ENCODE data around the gene CAMSAP3. TPM values are rescaled to one million over a fixed set of nuclear protein-coding genes. Genes with fewer than 3 reads are reported as not detected.

CAMSAP3 gene
- total and polyA plus RNA-seq, 2 donors (not counting 1 experiment from before 2014, with no cell fraction given) = 1.0 to 1.3 TPM

DNA sequence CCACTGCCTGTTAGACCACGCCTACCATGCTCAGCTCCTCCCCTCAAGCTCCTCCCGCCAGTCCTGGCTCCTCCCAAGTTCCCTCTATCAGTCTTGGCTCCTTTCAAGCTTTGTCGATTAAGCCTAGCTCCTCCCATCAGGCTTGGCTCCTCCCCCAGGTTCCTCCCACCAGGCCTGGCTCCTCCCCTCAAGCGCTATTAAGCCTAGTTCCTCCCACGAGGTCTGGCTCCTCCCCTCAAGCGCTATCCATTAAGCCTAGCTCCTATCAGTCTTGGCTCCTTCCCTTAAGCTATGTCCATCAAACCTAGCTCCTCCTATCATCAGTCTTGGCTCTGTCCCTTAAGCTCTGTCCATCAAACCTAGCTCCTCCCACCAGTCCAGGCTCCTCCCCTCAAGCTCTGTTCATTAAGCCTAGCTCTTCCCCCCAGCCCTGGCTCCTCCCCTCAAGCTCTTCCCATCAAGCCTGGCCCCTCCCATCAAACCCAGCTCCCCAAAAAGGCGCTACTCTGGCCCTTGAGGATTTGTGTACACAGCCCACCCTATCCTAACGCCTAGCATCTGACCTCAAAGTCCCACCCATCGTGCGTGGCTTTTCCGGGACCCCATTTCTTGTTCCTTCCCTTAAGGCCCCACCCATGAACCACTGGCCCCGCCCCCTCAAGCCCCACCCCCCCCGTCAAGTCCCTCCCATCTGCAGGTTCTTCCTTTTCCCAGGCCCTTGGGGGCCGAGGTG is 10.0 kb downstream of the CAMSAP3 start:
- DNase-seq = peak; percentile 52
- no peaks in the 10 kb centered on the region for H3K36me3 ChIP-seq (replicated peaks in 1 of 2; ENCODE audit: control extremely low read depth in 1 of 2, control insufficient read depth in 1 of 2, extremely low read depth in 1 of 2, insufficient read depth in 2 of 2, low read length in 1 of 2)
- H3K4me2 ChIP-seq (replicated peaks; ENCODE audit: low read depth, low read length, poor library complexity, severe bottlenecking) = no peak overlapping the region
- H3K9me3 ChIP-seq (ENCODE audit: control extremely low read depth in 1 of 3, control insufficient read depth in 2 of 3, insufficient read depth in 1 of 3, low read length in 2 of 3) = peaks cover 0 to 9% (median 0%) of the 10 kb centered on the region in 3 donors
- no peak overlapping the region for H3K27ac ChIP-seq (ENCODE audit: low read length in 2 of 2)
- Mint-ChIP-seq H3K4me3 (no peak overlapping the region), H3K4me1 (no peaks in the 10 kb centered on the region), H3K27me3 (peaks cover 14% of the 10 kb centered on the region), H3K27ac (no peak overlapping the region), H3K9me3 (ENCODE audit: insufficient read depth) (no peaks in the 10 kb centered on the region)
- peaks cover 0 to 23% (median 0%) of the 10 kb centered on the region in 4 experiments for H3K27me3 ChIP-seq (replicated peaks in 1 of 4; ENCODE audit: control extremely low read depth in 1 of 4, control insufficient read depth in 3 of 4, insufficient read depth in 4 of 4, low read length in 3 of 4)
- intact Hi-C loops (cut with micrococcal nuclease) = no loop called here
- ChIA-PET POLR2A (interaction anchor here (0.5 to 0.7 kb wide), 3 partner anchors 240 to 1289 kb away, joined by 3 to 5 read pairs (median 3); no protein-coding TSS in a partner anchor), CTCF (no interaction called here)
- TF ChIP-seq CTCF (IDR thresholded peaks at IDR 0.05) (no peak), EZH2 (IDR thresholded peaks at IDR 0.05; ENCODE audit: borderline replicate concordance, insufficient read depth, low read depth, low read length, poor library complexity, severe bottlenecking) (no peak)
- no peaks in the 10 kb centered on the region for H3K79me2 ChIP-seq (ENCODE audit: control insufficient read depth, insufficient read depth, low read length)
- H3K4me3 ChIP-seq (ENCODE audit: control extremely low read depth in 1 of 5, extremely low read depth in 1 of 5, insufficient read depth in 1 of 5, low read depth in 2 of 5, low read length in 4 of 5) = no peak overlapping the region
- H4K20me1 ChIP-seq (ENCODE audit: control insufficient read depth, insufficient read depth, low read length, poor library complexity, severe bottlenecking) = no peaks in the 10 kb centered on the region
- 75% methylated on average over 12 of the region's 14 CpGs for WGBS (ENCODE audit: insufficient coverage)
- ATAC-seq (ENCODE audit: low read depth) = no peak
- H2AFZ ChIP-seq (ENCODE audit: insufficient read depth, low read depth, low read length, poor library complexity, severe bottlenecking) = no peak overlapping the region
- no peak overlapping the region for H3K9ac ChIP-seq (ENCODE audit: low read length)
- H3K4me1 ChIP-seq (ENCODE audit: control insufficient read depth in 2 of 2, insufficient read depth in 2 of 2, low read length in 2 of 2) = no peaks in the 10 kb centered on the region

DNA sequence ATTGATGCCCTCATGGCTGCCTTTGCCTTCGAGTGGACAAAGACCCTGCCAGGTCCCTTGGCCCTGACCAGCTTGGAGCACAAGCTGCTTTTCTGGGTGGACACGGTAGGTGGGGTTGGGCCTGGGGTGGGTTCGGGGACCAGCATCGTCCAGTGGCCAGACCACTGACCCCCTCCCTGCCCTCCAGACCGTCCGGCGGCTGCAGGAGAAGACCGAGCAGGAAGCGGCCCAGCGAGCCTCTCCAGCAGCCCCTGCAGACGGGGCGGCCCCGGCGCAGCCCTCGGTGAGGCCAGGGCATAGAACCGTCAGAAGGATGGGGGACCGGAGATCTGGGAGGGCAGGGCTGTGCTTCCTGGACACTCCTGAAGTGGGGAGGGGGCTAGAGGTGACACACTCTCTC is 10.6 kb downstream of the CAMSAP3 start:
- H3K36me3 ChIP-seq (replicated peaks in 1 of 2; ENCODE audit: control extremely low read depth in 1 of 2, control insufficient read depth in 1 of 2, extremely low read depth in 1 of 2, insufficient read depth in 2 of 2, low read length in 1 of 2) = no peaks in the 10 kb centered on the region
- H3K27me3 ChIP-seq (replicated peaks in 1 of 4; ENCODE audit: control extremely low read depth in 1 of 4, control insufficient read depth in 3 of 4, insufficient read depth in 4 of 4, low read length in 3 of 4) = peaks cover 0 to 23% (median 0%) of the 10 kb centered on the region in 4 experiments
- H3K27ac ChIP-seq (ENCODE audit: low read length in 2 of 2) = no peak overlapping the region
- WGBS (ENCODE audit: insufficient coverage) = 97% methylated on average over 16 of the region's 17 CpGs
- ATAC-seq (ENCODE audit: low read depth) (no peak), DNase-seq (peak; percentile 16)
- H3K4me1 ChIP-seq (ENCODE audit: control insufficient read depth in 2 of 2, insufficient read depth in 2 of 2, low read length in 2 of 2) = no peaks in the 10 kb centered on the region
- Mint-ChIP-seq H3K27me3 (peaks cover 14% of the 10 kb centered on the region), H3K27ac (no peak overlapping the region), H3K4me3 (no peak overlapping the region), H3K4me1 (no peaks in the 10 kb centered on the region), H3K9me3 (ENCODE audit: insufficient read depth) (no peaks in the 10 kb centered on the region)
- no peak overlapping the region for H3K4me3 ChIP-seq (ENCODE audit: control extremely low read depth in 1 of 5, extremely low read depth in 1 of 5, insufficient read depth in 1 of 5, low read depth in 2 of 5, low read length in 4 of 5)
- TF ChIP-seq CTCF (IDR thresholded peaks at IDR 0.05) (no peak), EZH2 (IDR thresholded peaks at IDR 0.05; ENCODE audit: borderline replicate concordance, insufficient read depth, low read depth, low read length, poor library complexity, severe bottlenecking) (no peak)
- POLR2A ChIA-PET = interaction anchor here (0.5 to 0.7 kb wide), 2 partner anchors 466 to 1290 kb away, joined by 3 to 5 read pairs; no protein-coding TSS in a partner anchor
- no peaks in the 10 kb centered on the region for H3K79me2 ChIP-seq (ENCODE audit: control insufficient read depth, insufficient read depth, low read length)
- H3K4me2 ChIP-seq (replicated peaks; ENCODE audit: low read depth, low read length, poor library complexity, severe bottlenecking) = no peak overlapping the region
- no peaks in the 10 kb centered on the region for H4K20me1 ChIP-seq (ENCODE audit: control insufficient read depth, insufficient read depth, low read length, poor library complexity, severe bottlenecking)
- H3K9me3 ChIP-seq (ENCODE audit: control extremely low read depth in 1 of 3, control insufficient read depth in 2 of 3, insufficient read depth in 1 of 3, low read length in 2 of 3) = peaks cover 0 to 9% (median 0%) of the 10 kb centered on the region in 3 donors
- CTCF ChIA-PET = no interaction called here
- no peak overlapping the region for H3K9ac ChIP-seq (ENCODE audit: low read length)
- H2AFZ ChIP-seq (ENCODE audit: insufficient read depth, low read depth, low read length, poor library complexity, severe bottlenecking) = no peak overlapping the region
- intact Hi-C loops (cut with micrococcal nuclease) = no loop called here

Measured in B cell (primary cell).